Measurements from ENCODE around the gene PTPRG.

DNA sequence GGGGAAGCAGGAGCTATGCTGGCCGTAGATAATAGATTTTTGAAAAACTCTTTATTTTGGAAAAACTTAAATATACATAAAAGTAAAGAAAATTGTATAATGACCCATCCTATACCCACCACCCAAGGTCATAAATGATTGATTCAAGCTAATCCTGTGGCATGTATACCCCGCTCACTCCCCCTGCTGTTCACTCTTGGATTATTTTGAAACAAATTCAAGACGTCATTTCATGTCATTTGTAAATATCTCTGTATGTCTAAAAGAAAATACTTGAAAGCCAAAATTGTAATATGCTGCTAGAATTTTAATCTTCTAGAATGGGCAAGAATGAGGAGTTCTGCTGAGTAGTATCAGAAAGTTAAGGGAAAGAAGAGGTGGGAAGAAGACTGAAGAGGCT, 570.2 kb downstream of the PTPRG start:
- TF ChIP-seq CTCF (IDR thresholded peaks at IDR 0.05) (no peak; the same call in 1 of the 2 replicates), REST (IDR thresholded peaks at IDR 0.05; ENCODE audit: insufficient read depth in 1 of 2, low read depth in 2 of 2, low read length in 1 of 2) (no peak), POLR2AphosphoS5 (IDR thresholded peaks at IDR 0.05; ENCODE audit: low read depth, low read length) (no peak), TCF7L2 (IDR thresholded peaks at IDR 0.05; ENCODE audit: low read depth, low read length) (no peak), SIN3A (IDR thresholded peaks at IDR 0.05; ENCODE audit: borderline replicate concordance, insufficient read depth, low read depth, low read length) (no peak)

Data from Panc1 (cell line).